Astrocyte (in vitro differentiated cells and primary cell): Measurements from ENCODE around the gene ITGBL1.

Source experiments
- EZH2 ChIP-seq: IDR thresholded peaks from 2 replicates; pipeline ENCODE4 v1.6.1; 2012; ENCODE audit warnings: mild to moderate bottlenecking, low read length, inconsistent platforms; ENCODE audit not compliant: insufficient read depth
- TF ChIP-seq, protein P1 (sequence below): IDR thresholded peaks from 2 replicates; pipeline ENCODE4 v1.5.1; 2011; ENCODE audit warnings: low read depth, mild to moderate bottlenecking, inconsistent platforms, low read length, moderate library complexity; ENCODE audit not compliant: insufficient read depth

DNA sequence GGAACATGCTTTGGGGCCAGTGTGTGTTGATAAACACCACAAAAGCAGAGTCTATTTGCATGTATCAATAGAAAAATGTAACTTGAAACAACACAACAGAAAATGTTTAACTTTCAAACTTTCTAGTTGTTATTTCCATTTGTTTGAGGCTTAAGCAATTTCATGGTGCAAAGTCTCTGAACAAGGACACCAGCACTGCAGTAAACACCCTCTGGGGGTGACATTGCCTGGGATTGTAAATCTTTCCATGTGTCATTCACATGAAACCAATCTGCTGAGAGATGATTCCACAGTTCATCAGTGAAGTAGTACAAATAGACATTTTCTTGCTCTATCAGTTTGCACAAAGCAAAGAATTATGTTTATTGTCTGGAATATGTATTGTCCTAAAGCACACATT is 124.5 kb downstream of the ITGBL1 start:
- TF ChIP-seq, protein P1, sequence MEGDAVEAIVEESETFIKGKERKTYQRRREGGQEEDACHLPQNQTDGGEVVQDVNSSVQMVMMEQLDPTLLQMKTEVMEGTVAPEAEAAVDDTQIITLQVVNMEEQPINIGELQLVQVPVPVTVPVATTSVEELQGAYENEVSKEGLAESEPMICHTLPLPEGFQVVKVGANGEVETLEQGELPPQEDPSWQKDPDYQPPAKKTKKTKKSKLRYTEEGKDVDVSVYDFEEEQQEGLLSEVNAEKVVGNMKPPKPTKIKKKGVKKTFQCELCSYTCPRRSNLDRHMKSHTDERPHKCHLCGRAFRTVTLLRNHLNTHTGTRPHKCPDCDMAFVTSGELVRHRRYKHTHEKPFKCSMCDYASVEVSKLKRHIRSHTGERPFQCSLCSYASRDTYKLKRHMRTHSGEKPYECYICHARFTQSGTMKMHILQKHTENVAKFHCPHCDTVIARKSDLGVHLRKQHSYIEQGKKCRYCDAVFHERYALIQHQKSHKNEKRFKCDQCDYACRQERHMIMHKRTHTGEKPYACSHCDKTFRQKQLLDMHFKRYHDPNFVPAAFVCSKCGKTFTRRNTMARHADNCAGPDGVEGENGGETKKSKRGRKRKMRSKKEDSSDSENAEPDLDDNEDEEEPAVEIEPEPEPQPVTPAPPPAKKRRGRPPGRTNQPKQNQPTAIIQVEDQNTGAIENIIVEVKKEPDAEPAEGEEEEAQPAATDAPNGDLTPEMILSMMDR, result no peak
- TF ChIP-seq EZH2, result no peak
